DND-41 (cell line): ENCODE measurements around the gene NEDD4L.
A peak's percentile ranks its signal among the peaks of the same experiment; 100 is the strongest.

ENCODE experiments used
- ATAC-seq: fragments of 200-7000 bp; cut with Tn5 transposase; 3 replicates; pipeline ENCODE4 v1.9.1; 2021; ENCODE audit warnings: low read depth; ENCODE audit not compliant: insufficient read depth
- DNase-seq: peaks from one replicate; pipeline ENCODE4 v3.0.0-alpha.2; 2020
- H2AFZ ChIP-seq: 2 replicates; pipeline ENCODE4 v1.6.0; 2012; ENCODE audit warnings: low read depth, low read length
- H3K27ac ChIP-seq: 2 replicates; pipeline ENCODE4 v1.5.1; 2012; ENCODE audit warnings: low read length, inconsistent platforms
- H3K27me3 ChIP-seq: fragments of 200-600 bp; sonication (generic); 2 replicates; pipeline ENCODE4 v1.6.0; 2012; ENCODE audit warnings: low read length, mild to moderate bottlenecking, inconsistent platforms; ENCODE audit not compliant: insufficient read depth, poor library complexity
- H3K36me3 ChIP-seq: 2 replicates; pipeline ENCODE4 v1.5.1; 2012; ENCODE audit warnings: low read length, inconsistent platforms; ENCODE audit not compliant: insufficient read depth
- H3K4me1 ChIP-seq: 2 replicates; pipeline ENCODE4 v1.5.1; 2012; ENCODE audit warnings: mild to moderate bottlenecking, low read length; ENCODE audit not compliant: insufficient read depth
- H3K4me2 ChIP-seq: 2 replicates; pipeline ENCODE4 v1.6.0; 2012; ENCODE audit warnings: mild to moderate bottlenecking, moderate library complexity, low read length, inconsistent platforms; ENCODE audit not compliant: insufficient read depth
- H3K4me3 ChIP-seq, 2 experiments: fragments of 200-600 bp in 1 of 2; shearing (Covaris generic) in 1 of 2; 2 replicates each; pipeline ENCODE4 v1.5.1; 2012 to 2016; ENCODE audit warnings: inconsistent platforms in 2 of 2, low read length in 2 of 2, mild to moderate bottlenecking in 2 of 2, low read depth in 1 of 2, moderate library complexity in 1 of 2
- H3K79me2 ChIP-seq: 2 replicates; pipeline ENCODE4 v1.6.0; 2012; ENCODE audit warnings: low read length, inconsistent platforms; ENCODE audit not compliant: insufficient read depth
- H3K9ac ChIP-seq: 2 replicates; pipeline ENCODE4 v1.6.0; 2012; ENCODE audit warnings: low read depth, mild to moderate bottlenecking, inconsistent platforms, low read length, moderate library complexity
- H3K9me3 ChIP-seq: 2 replicates; pipeline ENCODE4 v1.5.1; 2012; ENCODE audit warnings: low read length, moderate library complexity, mild to moderate bottlenecking, inconsistent platforms; ENCODE audit not compliant: insufficient read depth, severe bottlenecking
- H4K20me1 ChIP-seq: 2 replicates; pipeline ENCODE4 v1.6.0; 2012; ENCODE audit warnings: low read length; ENCODE audit not compliant: insufficient read depth
- EZH2 ChIP-seq: IDR thresholded peaks from 3 replicates; pipeline ENCODE4 v1.6.1; 2012; ENCODE audit warnings: borderline replicate concordance, low read depth, mild to moderate bottlenecking, moderate library complexity, low read length, inconsistent platforms; ENCODE audit not compliant: severe bottlenecking
- TF ChIP-seq, protein P1 (sequence below): IDR thresholded peaks from 2 replicates; pipeline ENCODE4 v1.5.1; 2012; ENCODE audit warnings: borderline replicate concordance, low read length, moderate library complexity, mild to moderate bottlenecking; ENCODE audit not compliant: poor library complexity, severe bottlenecking; ENCODE audit errors: extremely low read depth

Gene NEDD4L

DNA sequence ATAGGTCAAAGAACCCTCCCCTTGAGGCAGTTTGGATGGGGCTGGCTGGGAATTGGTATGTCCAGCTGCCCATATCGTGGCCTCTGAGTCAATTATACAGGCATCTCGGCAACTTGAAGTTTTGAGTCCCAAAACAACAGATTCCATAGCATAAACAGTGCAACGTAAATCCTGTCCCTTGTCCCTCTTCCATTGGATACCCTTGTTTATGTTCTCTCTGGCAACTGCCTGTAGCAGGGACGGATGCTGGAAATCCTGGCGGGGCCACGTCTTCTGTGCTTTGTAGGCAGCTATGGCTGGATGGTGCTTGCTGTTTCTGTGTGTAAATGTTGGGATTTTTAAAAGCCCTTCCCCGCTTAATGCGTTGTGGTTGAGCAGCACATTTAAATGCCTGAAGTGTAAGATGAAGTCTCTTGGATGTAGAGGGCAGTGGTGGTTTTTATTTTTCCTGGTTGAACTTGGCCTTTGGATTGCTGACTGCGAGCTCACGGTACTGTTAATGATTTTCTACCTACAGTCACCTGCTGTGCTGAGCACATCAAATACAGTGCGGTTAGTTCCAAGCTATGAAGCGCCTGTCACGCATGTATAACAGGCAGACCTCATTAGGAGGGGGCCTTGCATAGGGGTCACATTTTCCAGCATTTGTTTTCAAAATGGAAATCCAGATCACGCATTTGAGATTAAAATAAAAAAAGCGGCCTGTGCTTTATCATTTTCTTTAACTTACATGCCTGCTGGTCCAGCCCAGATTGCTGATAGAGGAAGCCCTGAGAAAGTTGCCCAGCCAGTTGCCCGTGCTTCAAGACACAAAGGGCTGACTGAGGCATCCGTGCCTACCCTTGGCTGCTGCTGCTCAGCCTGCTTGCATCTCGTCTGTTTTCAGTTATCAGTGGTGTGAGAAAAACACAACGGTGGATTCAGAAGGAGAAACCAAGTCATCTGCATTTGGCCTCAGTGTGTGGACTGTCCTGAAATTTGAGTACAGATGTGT lies 84.7 kb downstream of the NEDD4L start:
- ATAC-seq (no peak), DNase-seq (no peak)
- Histone ChIP-seq H3K9me3 (peaks cover 2% of the 10 kb centered on the region), H3K4me2 (no peak overlapping the region), H3K27ac (no peak overlapping the region), H3K36me3 (no peaks in the 10 kb centered on the region), H3K4me1 (no peaks in the 10 kb centered on the region), H3K27me3 (no peaks in the 10 kb centered on the region), H3K79me2 (no peaks in the 10 kb centered on the region), H2AFZ (no peak overlapping the region), H4K20me1 (no peaks in the 10 kb centered on the region), H3K4me3 (no peak overlapping the region), H3K9ac (no peak overlapping the region)
- TF ChIP-seq EZH2, result no peak
- TF ChIP-seq, protein P1, sequence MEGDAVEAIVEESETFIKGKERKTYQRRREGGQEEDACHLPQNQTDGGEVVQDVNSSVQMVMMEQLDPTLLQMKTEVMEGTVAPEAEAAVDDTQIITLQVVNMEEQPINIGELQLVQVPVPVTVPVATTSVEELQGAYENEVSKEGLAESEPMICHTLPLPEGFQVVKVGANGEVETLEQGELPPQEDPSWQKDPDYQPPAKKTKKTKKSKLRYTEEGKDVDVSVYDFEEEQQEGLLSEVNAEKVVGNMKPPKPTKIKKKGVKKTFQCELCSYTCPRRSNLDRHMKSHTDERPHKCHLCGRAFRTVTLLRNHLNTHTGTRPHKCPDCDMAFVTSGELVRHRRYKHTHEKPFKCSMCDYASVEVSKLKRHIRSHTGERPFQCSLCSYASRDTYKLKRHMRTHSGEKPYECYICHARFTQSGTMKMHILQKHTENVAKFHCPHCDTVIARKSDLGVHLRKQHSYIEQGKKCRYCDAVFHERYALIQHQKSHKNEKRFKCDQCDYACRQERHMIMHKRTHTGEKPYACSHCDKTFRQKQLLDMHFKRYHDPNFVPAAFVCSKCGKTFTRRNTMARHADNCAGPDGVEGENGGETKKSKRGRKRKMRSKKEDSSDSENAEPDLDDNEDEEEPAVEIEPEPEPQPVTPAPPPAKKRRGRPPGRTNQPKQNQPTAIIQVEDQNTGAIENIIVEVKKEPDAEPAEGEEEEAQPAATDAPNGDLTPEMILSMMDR, result no peak

DNA sequence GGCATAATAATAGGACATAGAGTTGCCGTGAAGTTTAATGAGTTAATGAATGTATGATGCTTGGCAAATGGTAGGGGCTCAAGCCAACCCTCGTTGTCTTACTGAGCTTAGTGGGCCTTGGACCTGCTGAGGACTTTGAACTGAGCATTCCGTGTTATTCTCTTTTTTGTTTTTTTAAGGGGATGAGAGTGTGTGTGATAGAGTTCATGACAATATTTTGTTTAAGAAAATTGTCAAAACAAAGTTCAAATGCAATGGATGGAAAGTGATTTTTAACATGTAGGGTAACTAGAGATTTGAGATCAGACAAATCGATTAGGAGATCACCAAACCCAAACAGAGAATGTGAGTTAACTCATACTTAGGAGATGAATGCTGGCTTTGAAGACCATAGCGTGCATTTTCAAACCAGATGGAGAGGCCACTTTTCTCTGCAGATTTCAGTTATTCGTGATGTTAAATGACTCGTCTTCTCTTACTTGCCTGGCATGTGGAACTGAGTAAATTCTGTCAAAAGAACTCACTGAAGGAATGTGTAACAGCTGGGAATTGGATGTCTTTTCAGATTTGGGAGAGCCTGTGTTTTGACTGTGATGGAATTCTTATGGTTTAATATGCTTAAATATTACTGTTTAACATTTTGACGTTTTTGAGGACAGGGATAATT lies 88.7 kb downstream of the NEDD4L start:
- DNase-seq, result no peak
- ATAC-seq, result no peak
- Histone ChIP-seq H3K79me2 (no peaks in the 10 kb centered on the region), H3K4me3 (no peak overlapping the region), H4K20me1 (no peaks in the 10 kb centered on the region), H3K9ac (no peak overlapping the region), H3K9me3 (peaks cover 2% of the 10 kb centered on the region), H3K4me1 (peaks cover 3% of the 10 kb centered on the region; the same call in 1 of the 2 replicates), H3K27me3 (no peaks in the 10 kb centered on the region), H3K4me2 (no peak overlapping the region), H2AFZ (no peak overlapping the region), H3K36me3 (no peaks in the 10 kb centered on the region), H3K27ac (no peak overlapping the region)
- no peak for TF ChIP-seq EZH2
- TF ChIP-seq, protein P1, result no peak

GRCh38 chr18:58135183-58135641 lies 91.2 kb downstream of the NEDD4L start:
- H3K9me3 ChIP-seq, result no peaks in the 10 kb centered on the region
- TF ChIP-seq, protein P1, result no peak
- no peak for TF ChIP-seq EZH2
- no peak overlapping the region for H3K9ac ChIP-seq
- H3K79me2 ChIP-seq, result no peaks in the 10 kb centered on the region
- H3K4me2 ChIP-seq, result no peak overlapping the region
- H3K4me1 ChIP-seq, result peaks cover 3% of the 10 kb centered on the region; the same call in 1 of the 2 replicates
- H3K4me3 ChIP-seq, result no peak overlapping the region
- ATAC-seq (peak; percentile 83), DNase-seq (peak; percentile 15)
- H2AFZ ChIP-seq, result no peak overlapping the region
- no peak overlapping the region for H3K27ac ChIP-seq
- no peaks in the 10 kb centered on the region for H3K27me3 ChIP-seq
- H3K36me3 ChIP-seq, result no peaks in the 10 kb centered on the region
- H4K20me1 ChIP-seq, result peaks cover 4% of the 10 kb centered on the region; the same call in 1 of the 2 replicates
